Mesothelial cell of epicardium (in vitro differentiated cells): ENCODE data around the gene PIH1D2. TPM values are rescaled to one million over a fixed set of nuclear protein-coding genes. Genes with fewer than 3 reads are reported as not detected.
"Not testable (repeated sequence)": the region's sequence is repeated elsewhere in the genome, so short reads cannot be mapped to it uniquely, and the experiment has no call there.

Experiments used
- DNase-seq, 2 experiments: peaks; one replicate each; pipeline ENCODE4 v3.0.0; 2021; ENCODE audit warnings: low spot score in 2 of 2; ENCODE audit not compliant: unreplicated experiment in 2 of 2
- H3K27ac Mint-ChIP-seq: 2 replicates; pipeline ENCODE4 v1.8.0; 2021; ENCODE audit warnings: mixed read lengths
- H3K27me3 Mint-ChIP-seq: 2 replicates; pipeline ENCODE4 v1.8.0; 2021; ENCODE audit warnings: low read depth, mixed read lengths
- H3K36me3 Mint-ChIP-seq: 2 replicates; pipeline ENCODE4 v1.8.0; 2021; ENCODE audit warnings: mixed read lengths
- H3K4me1 Mint-ChIP-seq: 2 replicates; pipeline ENCODE4 v1.8.0; 2021; ENCODE audit warnings: mixed read lengths
- H3K4me3 Mint-ChIP-seq: 2 replicates; pipeline ENCODE4 v1.8.0; 2021; ENCODE audit warnings: mild to moderate bottlenecking, moderate library complexity, mixed read lengths
- H3K9me3 Mint-ChIP-seq: 2 replicates; pipeline ENCODE4 v1.8.0; 2021; ENCODE audit warnings: mixed read lengths
- total RNA-seq: library from RNA; stranded (reverse); gene quantifications from 3 replicates; pipeline ENCODE4 v1.2.1, GENCODE V29; 2021
- TF ChIP-seq, protein P1 (sequence below): fragments of 200-600 bp; sonication (generic); IDR thresholded peaks from one replicate; pipeline ENCODE4 v1.5.0; 2021; ENCODE audit warnings: antibody characterized with exemption; ENCODE audit not compliant: unreplicated experiment

Gene PIH1D2
- total RNA-seq, 1 donor from 2014 or later: 1.9 TPM

GRCh38 chr11:112050721-112051120, 23.1 kb downstream of the PIH1D2 start:
- TF ChIP-seq, protein P1, sequence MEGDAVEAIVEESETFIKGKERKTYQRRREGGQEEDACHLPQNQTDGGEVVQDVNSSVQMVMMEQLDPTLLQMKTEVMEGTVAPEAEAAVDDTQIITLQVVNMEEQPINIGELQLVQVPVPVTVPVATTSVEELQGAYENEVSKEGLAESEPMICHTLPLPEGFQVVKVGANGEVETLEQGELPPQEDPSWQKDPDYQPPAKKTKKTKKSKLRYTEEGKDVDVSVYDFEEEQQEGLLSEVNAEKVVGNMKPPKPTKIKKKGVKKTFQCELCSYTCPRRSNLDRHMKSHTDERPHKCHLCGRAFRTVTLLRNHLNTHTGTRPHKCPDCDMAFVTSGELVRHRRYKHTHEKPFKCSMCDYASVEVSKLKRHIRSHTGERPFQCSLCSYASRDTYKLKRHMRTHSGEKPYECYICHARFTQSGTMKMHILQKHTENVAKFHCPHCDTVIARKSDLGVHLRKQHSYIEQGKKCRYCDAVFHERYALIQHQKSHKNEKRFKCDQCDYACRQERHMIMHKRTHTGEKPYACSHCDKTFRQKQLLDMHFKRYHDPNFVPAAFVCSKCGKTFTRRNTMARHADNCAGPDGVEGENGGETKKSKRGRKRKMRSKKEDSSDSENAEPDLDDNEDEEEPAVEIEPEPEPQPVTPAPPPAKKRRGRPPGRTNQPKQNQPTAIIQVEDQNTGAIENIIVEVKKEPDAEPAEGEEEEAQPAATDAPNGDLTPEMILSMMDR: no peak
- H3K9me3 Mint-ChIP-seq: peaks cover 12% of the 10 kb centered on the region
- H3K4me1 Mint-ChIP-seq: no peaks in the 10 kb centered on the region
- H3K27ac Mint-ChIP-seq: no peak overlapping the region
- no peak overlapping the region for H3K4me3 Mint-ChIP-seq
- no peaks in the 10 kb centered on the region for H3K27me3 Mint-ChIP-seq
- H3K36me3 Mint-ChIP-seq: peaks cover 73% of the 10 kb centered on the region
- no peak for DNase-seq

DNA sequence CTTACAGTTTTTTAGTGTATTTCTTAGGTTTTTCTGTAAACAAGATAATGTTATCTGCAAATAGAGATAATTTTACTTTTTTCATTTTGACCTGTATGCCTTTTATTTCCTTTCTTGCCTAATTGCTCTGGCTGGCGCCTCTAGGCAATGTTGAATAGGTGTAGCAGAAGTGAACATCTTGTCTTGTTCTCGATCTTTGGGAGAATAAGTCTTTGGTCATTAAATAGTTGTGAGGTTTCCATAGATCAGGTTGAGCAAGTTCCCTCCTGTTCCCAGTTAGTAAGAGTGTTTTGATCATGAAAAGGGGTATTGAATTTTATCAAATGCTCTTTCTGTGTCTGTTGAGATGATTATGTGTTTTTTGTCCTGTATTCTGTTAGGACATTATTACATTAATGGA, 24.0 kb downstream of the PIH1D2 start:
- Mint-ChIP-seq H3K9me3 (peaks cover 12% of the 10 kb centered on the region), H3K27ac (no peak overlapping the region), H3K36me3 (peaks cover 76% of the 10 kb centered on the region), H3K4me1 (no peaks in the 10 kb centered on the region), H3K4me3 (no peak overlapping the region), H3K27me3 (no peaks in the 10 kb centered on the region)
- DNase-seq: no peak
- TF ChIP-seq, protein P1: no peak

DNA sequence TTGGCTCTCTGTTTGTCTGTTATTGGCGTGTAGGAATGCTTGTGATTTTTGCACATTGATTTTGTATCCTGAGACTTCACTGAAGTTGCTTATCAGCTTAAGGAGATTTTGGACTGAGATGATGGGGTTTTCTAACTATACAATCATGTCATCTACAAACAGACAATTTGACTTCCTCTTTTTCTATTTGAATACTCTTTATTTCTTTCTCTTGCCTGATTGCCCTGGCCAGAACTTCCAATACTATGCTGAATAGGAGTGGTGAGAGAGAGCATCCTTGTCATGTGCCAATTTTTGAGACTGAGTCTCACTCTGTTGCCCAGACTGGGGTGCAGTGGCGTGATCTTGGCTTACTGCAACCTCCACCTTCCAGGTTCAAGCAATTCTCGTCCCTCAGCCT, 25.6 kb downstream of the PIH1D2 start:
- H3K4me1 Mint-ChIP-seq, H3K27ac Mint-ChIP-seq, DNase-seq, H3K4me3 Mint-ChIP-seq, H3K27me3 Mint-ChIP-seq: not testable (repeated sequence)
- Mint-ChIP-seq H3K9me3 (peaks cover 12% of the 10 kb centered on the region), H3K36me3 (peaks cover 69% of the 10 kb centered on the region)

- Mint-ChIP-seq H3K36me3 (peaks cover 60% of the 10 kb centered on the region), H3K9me3 (peaks cover 12% of the 10 kb centered on the region)
- H3K27me3 Mint-ChIP-seq, DNase-seq, H3K4me3 Mint-ChIP-seq, H3K27ac Mint-ChIP-seq, H3K4me1 Mint-ChIP-seq: not testable (repeated sequence)
These were observed 27.2 kb downstream of the PIH1D2 start for GRCh38 chr11:112046647-112047046.

DNA sequence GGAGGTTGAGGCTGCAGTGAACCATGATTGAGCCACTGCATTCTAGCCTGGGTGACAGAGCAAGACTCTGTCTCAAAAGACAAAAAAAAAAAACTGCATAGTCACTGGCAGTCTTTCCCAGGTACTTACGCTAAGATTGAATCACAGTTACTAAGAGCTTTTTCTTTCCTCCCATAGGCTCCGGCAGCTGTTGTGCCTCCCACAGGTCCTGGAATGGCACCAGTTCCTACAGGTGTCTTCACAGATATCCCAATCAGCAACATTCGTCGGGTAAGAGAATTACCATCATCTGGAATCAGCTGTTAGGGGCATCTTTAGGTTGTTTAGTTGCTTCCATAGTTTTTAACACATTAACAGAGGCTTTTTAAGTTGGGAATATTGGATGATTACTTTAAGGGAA, 28.9 kb downstream of the PIH1D2 start:
- Mint-ChIP-seq H3K27me3 (no peaks in the 10 kb centered on the region), H3K4me1 (no peaks in the 10 kb centered on the region), H3K27ac (no peak overlapping the region), H3K4me3 (no peak overlapping the region), H3K9me3 (peaks cover 12% of the 10 kb centered on the region), H3K36me3 (peaks cover 55% of the 10 kb centered on the region)
- no peak for DNase-seq
- TF ChIP-seq, protein P1: no peak

DNA sequence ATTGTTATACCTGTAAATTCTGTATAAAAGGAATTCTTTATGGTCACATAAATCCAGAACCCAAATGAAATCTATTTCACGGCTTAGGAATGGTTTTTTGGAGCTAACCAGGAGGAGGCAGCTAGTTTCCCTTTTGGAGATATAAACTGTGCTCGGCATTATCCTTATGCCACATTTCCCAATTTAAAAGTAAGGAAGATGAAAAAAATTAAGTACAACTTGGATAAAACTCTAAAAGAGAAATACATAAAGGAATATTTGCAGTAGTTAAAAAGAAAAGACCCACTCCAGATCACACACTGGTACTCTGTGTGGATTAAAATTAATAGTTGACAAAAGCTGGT, 30.9 kb downstream of the PIH1D2 start:
- TF ChIP-seq, protein P1: no peak
- Mint-ChIP-seq H3K27ac (no peak overlapping the region), H3K4me3 (no peak overlapping the region), H3K27me3 (no peaks in the 10 kb centered on the region), H3K4me1 (no peaks in the 10 kb centered on the region), H3K36me3 (peaks cover 52% of the 10 kb centered on the region), H3K9me3 (peaks cover 8% of the 10 kb centered on the region)
- DNase-seq: no peak
